Stimulated activated naive CD8-positive, alpha-beta T cell treated with anti-CD3 and anti-CD28 coated beads, Interleukin-15, Interleukin-2, amounts not matched to agents 100 ng/mL and 50 ng/mL, for 24 hours (primary cell): ENCODE measurements around the gene RABEP1.
A peak's percentile ranks its signal among the peaks of the same experiment; 100 is the strongest.
"Not testable (repeated sequence)": the region's sequence is repeated elsewhere in the genome, so short reads cannot be mapped to it uniquely, and the experiment has no call there.

Experiments used
- H3K27ac Mint-ChIP-seq: one replicate; pipeline ENCODE4 v1.8.0; 2021; ENCODE audit warnings: mild to moderate bottlenecking, mixed read lengths
- H3K27me3 Mint-ChIP-seq: one replicate; pipeline ENCODE4 v1.8.0; 2021; ENCODE audit warnings: mixed read lengths
- H3K36me3 Mint-ChIP-seq: one replicate; pipeline ENCODE4 v1.8.0; 2021; ENCODE audit warnings: low read depth, mixed read lengths
- H3K4me1 Mint-ChIP-seq: one replicate; pipeline ENCODE4 v1.8.0; 2021; ENCODE audit warnings: low read depth, mixed read lengths
- H3K4me3 Mint-ChIP-seq: one replicate; pipeline ENCODE4 v1.8.0; 2021; ENCODE audit warnings: mild to moderate bottlenecking, mixed read lengths
- H3K9me3 Mint-ChIP-seq: one replicate; pipeline ENCODE4 v1.8.0; 2021; ENCODE audit warnings: mixed read lengths

Gene RABEP1

DNA sequence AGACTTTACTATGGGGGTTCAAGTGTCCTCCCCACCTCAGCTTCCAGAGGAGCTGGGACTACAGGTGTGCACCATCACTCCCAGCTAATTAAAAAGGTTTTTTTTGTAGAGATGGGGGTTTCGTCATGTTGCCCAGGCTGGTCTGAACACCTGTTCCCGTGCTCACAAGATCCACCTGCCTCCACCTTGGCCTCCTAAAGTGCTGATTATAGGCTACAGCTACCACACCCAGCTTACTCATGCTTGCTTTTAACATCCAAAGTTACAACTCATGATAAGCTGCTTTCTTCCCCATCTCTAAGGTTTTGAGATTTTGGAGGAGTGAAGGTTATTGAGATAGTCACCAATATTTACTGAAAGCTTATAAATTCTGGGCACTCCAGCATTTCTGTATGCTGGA, 134.8 kb downstream of the RABEP1 start:
- Mint-ChIP-seq H3K4me1 (peaks cover 73% of the 10 kb centered on the region), H3K9me3 (no peaks in the 10 kb centered on the region), H3K27me3 (no peaks in the 10 kb centered on the region), H3K36me3 (peaks cover 54% of the 10 kb centered on the region), H3K4me3 (peak overlapping the region; percentile 68), H3K27ac (peak overlapping the region; percentile 26)

DNA sequence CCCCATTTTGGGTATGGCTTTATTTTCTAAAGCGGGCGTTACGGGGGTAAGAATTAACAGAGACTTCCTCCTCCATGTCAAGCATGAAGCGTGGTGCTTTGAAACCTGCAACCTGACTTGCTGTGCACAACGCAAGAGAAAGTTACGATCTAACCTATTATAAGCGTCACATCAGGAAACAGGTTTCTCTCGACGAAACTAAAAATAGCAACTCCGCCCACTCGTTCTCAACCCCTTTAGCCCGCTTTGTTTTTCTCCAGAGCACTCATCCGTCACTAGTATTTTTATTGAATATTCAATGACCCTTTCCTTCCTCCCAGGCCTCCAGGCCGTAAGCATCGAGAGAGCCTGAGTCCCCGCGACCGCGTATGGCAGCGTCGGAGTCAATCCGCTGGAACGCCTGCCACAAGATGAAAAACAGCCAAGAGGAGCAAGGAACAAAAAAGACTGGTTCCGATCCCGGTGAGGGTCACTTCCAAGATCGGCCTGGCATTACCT, 136.8 kb downstream of the RABEP1 start:
- peak overlapping the region; percentile 99 for H3K4me3 Mint-ChIP-seq
- H3K4me1 Mint-ChIP-seq = peaks cover 65% of the 10 kb centered on the region
- no peaks in the 10 kb centered on the region for H3K9me3 Mint-ChIP-seq
- no peaks in the 10 kb centered on the region for H3K27me3 Mint-ChIP-seq
- peaks cover 48% of the 10 kb centered on the region for H3K36me3 Mint-ChIP-seq
- H3K27ac Mint-ChIP-seq = peak overlapping the region; percentile 97

DNA sequence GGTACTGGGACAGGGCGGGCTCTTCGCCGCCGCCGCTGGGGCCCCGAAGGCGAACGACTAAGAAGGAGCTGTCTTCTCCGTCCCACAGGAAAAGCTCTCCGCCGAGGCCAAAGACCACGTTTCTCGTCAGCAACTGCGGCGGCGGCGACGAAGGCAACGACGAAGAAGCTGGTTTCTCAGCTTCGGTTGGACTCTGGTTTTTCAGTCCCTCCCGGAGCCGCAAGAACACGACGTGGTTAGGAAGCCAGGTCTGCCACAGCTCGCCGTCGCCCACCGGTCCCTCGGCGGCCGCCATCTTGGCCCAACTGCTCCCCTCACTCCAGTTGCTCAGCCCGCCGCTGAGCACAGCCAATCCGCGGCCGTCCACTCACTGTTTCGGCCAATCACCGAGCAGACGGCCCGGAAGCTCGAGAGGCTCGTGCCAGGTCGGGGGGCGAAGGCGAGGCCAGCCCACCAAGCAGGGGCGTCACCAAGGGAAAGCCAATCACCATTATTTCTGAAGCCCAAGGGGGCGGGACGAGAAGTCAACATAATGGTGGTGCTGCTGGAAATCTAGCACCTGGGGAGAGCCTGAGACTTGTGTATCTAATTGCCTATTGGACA, 137.4 kb downstream of the RABEP1 start, which contains the start of gene NUP88:
NUP88 (minus strand) TSS at position 307 of the 603 bp plus-strand sequence; CDS start at position 295, 12 bp downstream.
- Mint-ChIP-seq H3K27me3 (no peaks in the 10 kb centered on the region), H3K36me3 (peaks cover 48% of the 10 kb centered on the region), H3K4me3 (peak within 1 kb of the TSS; percentile 99), H3K9me3 (no peaks in the 10 kb centered on the region), H3K4me1 (peaks cover 61% of the 10 kb centered on the region), H3K27ac (peak within 1 kb of the TSS; percentile 97)

DNA sequence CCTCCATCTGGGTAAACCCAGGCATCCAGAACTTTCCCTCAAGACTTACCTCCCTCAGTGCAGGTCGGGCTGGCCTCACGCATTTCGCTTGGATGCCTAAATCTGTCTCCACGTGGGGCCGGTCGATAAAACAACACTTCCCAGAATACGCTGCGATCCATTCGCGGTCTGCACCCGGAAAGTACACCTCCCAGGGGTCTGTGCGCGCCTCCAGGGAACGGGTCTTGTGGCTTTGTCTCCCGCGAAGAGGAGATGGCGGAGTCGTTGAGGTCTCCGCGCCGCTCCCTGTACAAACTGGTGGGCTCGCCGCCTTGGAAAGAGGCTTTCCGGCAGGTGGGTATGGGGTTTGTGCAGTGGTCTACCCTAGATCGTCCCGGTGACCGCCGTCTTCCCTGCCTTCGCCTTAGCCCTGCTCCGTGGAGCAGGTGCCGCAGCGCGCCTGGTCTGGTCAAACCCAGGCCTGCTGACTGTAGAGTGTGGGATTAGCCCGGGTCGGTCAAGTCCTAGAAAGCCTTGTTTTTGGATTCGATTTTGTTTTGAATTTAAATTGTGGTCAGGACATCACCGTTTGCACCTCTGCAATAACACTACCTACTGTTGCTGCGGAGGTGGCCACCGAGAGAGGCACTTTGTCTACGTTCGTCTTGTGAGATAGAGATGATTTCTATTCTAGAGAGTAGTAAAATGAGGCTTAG, 138.0 kb downstream of the RABEP1 start, which contains the start of gene RPAIN:
RPAIN (plus strand) TSS at position 224 of the 695 bp plus-strand sequence; CDS start at position 253, 29 bp downstream.
- no peaks in the 10 kb centered on the region for H3K9me3 Mint-ChIP-seq
- no peaks in the 10 kb centered on the region for H3K27me3 Mint-ChIP-seq
- H3K4me1 Mint-ChIP-seq = peaks cover 61% of the 10 kb centered on the region
- peaks cover 54% of the 10 kb centered on the region for H3K36me3 Mint-ChIP-seq
- H3K4me3 Mint-ChIP-seq = peak within 1 kb of the TSS; percentile 99
- H3K27ac Mint-ChIP-seq = peak within 1 kb of the TSS; percentile 97

DNA sequence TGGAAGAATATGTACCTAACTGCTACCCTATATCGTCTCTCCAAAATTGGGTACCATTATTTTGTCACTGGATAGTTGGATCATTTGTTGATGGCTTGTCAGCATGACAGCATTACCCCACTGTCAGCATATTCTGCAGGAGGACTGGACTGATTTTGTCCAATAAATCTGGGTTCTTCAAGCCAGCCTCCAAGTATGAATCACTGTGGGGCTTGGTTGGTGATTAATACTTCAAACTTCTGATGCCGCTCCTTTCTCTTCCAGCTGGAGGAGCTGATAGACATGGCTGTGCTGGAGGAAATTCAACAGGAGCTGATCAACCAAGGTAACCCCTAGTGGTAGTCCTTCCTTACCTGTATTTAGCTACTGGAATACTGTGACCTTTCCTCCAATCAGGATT, 140.4 kb downstream of the RABEP1 start:
- no peaks in the 10 kb centered on the region for H3K27me3 Mint-ChIP-seq
- H3K9me3 Mint-ChIP-seq = no peaks in the 10 kb centered on the region
- no peak overlapping the region for H3K27ac Mint-ChIP-seq
- H3K4me1 Mint-ChIP-seq = peaks cover 46% of the 10 kb centered on the region
- H3K36me3 Mint-ChIP-seq = peaks cover 63% of the 10 kb centered on the region
- no peak overlapping the region for H3K4me3 Mint-ChIP-seq

DNA sequence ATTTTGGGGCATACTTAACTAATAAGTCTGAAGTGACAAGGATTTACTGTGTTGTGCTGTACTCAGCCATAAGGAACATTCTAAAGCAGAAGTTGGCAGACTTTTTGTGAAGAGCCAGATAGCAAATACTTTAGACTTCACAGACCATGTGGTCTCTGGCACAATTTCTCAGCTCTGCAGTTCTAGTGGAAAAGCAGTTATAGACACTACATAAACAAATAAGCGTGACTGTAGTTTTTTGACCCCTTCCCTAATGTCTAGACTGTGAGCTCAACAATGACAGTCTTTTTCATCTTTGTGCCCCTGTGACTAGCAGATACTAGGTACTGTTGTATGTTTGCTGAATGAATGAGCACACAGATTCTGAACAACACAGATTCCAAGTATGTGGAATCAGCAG, 142.8 kb downstream of the RABEP1 start:
- H3K36me3 Mint-ChIP-seq = peaks cover 72% of the 10 kb centered on the region
- peaks cover 30% of the 10 kb centered on the region for H3K4me1 Mint-ChIP-seq
- H3K4me3 Mint-ChIP-seq = no peak overlapping the region
- H3K27ac Mint-ChIP-seq = no peak overlapping the region
- H3K9me3 Mint-ChIP-seq = no peaks in the 10 kb centered on the region
- H3K27me3 Mint-ChIP-seq = no peaks in the 10 kb centered on the region

DNA sequence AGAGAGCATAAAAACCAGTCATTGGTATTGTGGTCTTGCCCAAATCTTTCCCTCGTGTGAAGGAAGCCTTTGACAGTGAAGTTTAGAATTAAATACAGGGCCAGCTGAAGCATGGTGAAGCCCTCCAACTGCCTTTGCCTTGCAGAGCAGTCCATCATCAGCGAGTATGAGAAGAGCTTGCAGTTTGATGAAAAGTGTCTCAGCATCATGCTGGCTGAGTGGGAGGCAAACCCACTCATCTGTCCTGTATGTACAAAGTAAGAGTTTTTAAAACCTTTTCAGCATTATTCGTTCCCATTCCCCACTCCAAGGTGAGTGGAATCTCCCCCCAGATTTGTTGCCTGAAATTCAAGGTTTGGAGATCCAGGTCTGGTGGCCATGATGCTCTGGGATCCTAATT, 143.7 kb downstream of the RABEP1 start:
- no peak overlapping the region for H3K4me3 Mint-ChIP-seq
- H3K9me3 Mint-ChIP-seq = no peaks in the 10 kb centered on the region
- H3K36me3 Mint-ChIP-seq = peaks cover 72% of the 10 kb centered on the region
- H3K4me1 Mint-ChIP-seq = peaks cover 23% of the 10 kb centered on the region
- peak overlapping the region; percentile 4 for H3K27ac Mint-ChIP-seq
- H3K27me3 Mint-ChIP-seq = no peaks in the 10 kb centered on the region

DNA sequence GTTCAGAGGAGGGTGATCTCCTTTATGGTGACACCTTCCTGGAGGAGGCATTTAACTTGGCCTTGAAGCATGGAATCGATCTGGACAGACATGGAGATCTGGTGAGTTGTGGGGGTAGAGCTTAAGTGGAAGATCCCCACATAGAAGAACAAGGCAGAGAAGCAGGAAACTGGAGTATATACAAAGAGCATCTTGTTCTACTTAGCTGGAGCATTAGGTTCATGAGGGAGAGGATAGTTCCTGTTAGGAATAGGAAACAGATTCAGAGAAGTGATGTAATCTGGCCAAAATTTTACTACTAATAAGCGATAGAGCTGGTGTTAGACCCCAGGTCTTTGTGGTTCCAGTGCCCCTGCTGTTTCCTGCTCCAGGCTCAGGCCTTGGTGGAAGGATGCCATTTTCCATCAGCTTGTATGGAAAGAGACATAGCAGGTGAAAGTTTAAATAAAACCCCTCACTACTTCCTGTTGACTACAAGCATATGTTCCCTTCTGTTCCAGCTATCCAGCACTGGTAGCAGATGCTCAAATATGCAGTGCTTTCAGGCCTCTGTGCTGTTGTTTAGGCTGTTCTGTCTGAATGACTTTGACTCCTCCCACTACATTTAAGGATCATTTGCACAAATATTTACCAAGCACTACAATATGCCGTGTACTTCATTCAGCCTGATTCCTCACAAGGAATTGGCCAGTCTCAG, 147.3 kb downstream of the RABEP1 start:
- no peaks in the 10 kb centered on the region for H3K27me3 Mint-ChIP-seq
- H3K4me1 Mint-ChIP-seq = no peaks in the 10 kb centered on the region
- no peak overlapping the region for H3K4me3 Mint-ChIP-seq
- no peaks in the 10 kb centered on the region for H3K9me3 Mint-ChIP-seq
- H3K36me3 Mint-ChIP-seq = peaks cover 78% of the 10 kb centered on the region
- peak overlapping the region; percentile 27 for H3K27ac Mint-ChIP-seq

DNA sequence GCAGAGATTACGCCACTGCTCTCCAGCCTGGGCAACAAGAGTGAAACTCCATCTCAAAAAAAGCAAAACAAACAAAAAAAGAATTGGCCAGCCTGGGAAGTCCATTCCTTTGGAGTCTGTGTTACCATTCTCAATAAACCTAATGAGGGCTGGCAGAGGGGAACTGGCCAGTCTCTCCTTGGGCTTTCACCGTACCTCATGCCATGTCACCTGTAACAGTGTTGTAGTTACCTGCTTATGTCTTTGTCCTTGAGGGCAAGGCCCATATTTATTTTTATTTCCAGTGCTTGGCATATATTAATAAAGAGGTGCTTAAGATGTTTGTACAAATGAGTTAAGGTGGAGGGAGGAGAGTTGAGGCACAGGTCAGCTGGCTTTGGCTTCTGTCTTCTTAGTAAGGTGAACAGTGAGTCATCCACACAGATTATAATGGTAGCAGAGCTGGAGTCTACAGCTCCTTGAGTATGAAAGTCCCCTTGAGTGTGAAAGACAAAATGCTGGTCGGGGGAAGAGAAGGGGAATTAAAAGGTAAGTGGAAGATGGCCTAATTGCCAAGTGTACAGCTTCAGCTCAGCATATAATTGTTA, 148.4 kb downstream of the RABEP1 start:
- Mint-ChIP-seq H3K27me3 (no peaks in the 10 kb centered on the region), H3K9me3 (no peaks in the 10 kb centered on the region), H3K27ac (peak overlapping the region; percentile 15), H3K4me3 (no peak overlapping the region), H3K4me1 (peaks cover 6% of the 10 kb centered on the region), H3K36me3 (peaks cover 77% of the 10 kb centered on the region)

DNA sequence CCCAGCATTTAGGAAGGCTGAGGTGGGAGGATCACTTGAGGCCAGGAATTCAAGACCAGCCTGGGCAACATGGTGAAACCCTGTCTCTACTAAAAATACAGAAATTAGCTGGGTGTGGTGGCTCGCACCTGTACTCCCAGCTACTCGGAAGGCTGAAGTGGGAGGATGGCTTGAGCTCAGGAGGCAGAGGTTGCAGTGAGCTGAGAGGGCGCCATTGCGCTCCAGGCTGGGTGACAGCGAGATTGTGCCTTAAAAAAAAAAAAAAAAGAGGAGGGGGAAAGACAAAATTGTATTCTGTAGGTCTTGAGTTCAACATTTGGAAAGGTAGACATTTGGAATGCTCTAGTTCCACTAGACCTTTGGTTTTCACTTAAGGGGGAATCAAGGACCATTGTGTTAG, 149.2 kb downstream of the RABEP1 start:
- H3K27ac Mint-ChIP-seq, H3K4me3 Mint-ChIP-seq, H3K27me3 Mint-ChIP-seq, H3K9me3 Mint-ChIP-seq: not testable (repeated sequence)
- Mint-ChIP-seq H3K4me1 (peaks cover 11% of the 10 kb centered on the region), H3K36me3 (peaks cover 75% of the 10 kb centered on the region)

DNA sequence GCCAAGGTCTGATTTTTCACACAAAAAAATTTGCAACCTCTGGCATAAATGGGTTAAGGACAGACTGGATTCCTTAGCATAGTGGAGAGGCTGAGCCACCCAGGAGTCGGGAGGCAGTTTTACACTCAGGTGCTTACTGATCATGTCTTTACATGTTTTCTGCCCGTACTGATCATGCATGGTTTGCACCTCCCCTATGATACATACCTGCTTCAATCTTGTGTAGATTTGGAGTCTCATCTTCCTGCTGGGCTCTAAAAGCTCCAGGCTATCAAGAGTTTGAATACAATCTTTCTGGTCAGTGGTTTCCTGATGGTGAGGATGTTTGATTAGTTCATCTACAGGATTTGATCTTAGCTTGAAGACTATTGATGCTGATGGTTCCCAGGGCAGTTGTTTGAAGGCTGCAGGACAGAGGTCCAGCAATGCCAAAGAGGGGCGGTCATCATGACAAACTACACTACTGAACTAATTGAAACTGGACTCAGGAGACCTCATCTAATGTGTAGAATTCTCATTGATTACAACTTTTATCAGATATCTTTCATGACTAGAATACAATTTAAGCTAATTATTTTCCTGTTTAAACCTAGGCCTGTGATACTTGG, 150.0 kb downstream of the RABEP1 start:
- Mint-ChIP-seq H3K4me1 (peaks cover 19% of the 10 kb centered on the region), H3K9me3 (no peaks in the 10 kb centered on the region), H3K27ac (peak overlapping the region; percentile 0), H3K27me3 (no peaks in the 10 kb centered on the region), H3K4me3 (no peak overlapping the region), H3K36me3 (peaks cover 82% of the 10 kb centered on the region)

DNA sequence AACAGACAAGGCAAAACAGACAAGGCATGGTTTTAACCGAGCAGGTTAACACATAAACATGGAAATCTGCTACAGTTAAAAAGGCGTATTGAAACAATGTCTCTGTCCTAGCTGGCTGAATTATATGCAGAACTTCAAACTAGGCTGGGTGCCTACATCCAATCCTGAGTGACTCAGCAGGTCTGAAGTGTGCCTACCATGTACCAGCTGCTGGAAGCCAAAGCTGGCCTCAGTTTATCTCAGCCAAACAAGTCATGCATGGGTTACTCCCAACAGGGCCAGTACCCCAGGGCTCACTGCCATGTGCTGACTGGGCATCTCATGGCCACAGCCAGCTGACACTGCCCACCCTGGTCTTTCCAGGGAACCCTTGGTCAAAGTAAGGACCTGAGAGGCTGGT, 152.9 kb downstream of the RABEP1 start:
- Mint-ChIP-seq H3K4me1 (peaks cover 37% of the 10 kb centered on the region), H3K27me3 (no peaks in the 10 kb centered on the region), H3K27ac (peak overlapping the region; percentile 78), H3K9me3 (no peaks in the 10 kb centered on the region), H3K36me3 (peaks cover 78% of the 10 kb centered on the region), H3K4me3 (peak overlapping the region; percentile 36)
